Endothelial cell of umbilical vein (primary cell): ENCODE results near the gene DHDDS. TPM values are rescaled to one million over a fixed set of nuclear protein-coding genes. Genes with fewer than 3 reads are reported as not detected.

ENCODE experiments used
- BruUV-seq: library from RNA; stranded (reverse); fragments of 400-500 nt; replicated peaks from 2 replicates; lab custom pipeline; 2021; lab: Mats Ljungman, UMichigan
- CTCF ChIA-PET: fragments of 300-600, 350-600 bp; sonication (Branson Sonifier 250); formaldehyde crosslinking; loops from one replicate; lab custom pipeline; 2021; ENCODE audit warnings: antibody characterized with exemption, inconsistent platforms; lab: Charles Lee
- POLR2A ChIA-PET: fragments of 300-600, 350-600 bp; sonication (Branson Sonifier 250); formaldehyde crosslinking; loops from one replicate; lab custom pipeline; 2021; ENCODE audit warnings: antibody characterized with exemption, inconsistent platforms; lab: Charles Lee
- DNase-seq: peaks from one replicate; pipeline ENCODE4 v3.0.0-alpha.2; 2011; ENCODE audit warnings: low read depth, low spot score
- FAIRE-seq: peaks from 2 replicates; lab custom pipeline; 2011; peaks lifted over from hg19 to GRCh38; lab: Jason Lieb, UNC
- H2AFZ ChIP-seq: 2 replicates; pipeline ENCODE4 v1.6.0; 2012; ENCODE audit warnings: low read depth, low read length, control low read depth, inconsistent platforms
- H3K27ac ChIP-seq: 2 replicates; pipeline ENCODE4 v1.5.1; 2011; ENCODE audit warnings: low read depth, mild to moderate bottlenecking, control low read depth, low read length, moderate library complexity; ENCODE audit not compliant: insufficient read depth
- H3K27me3 ChIP-seq, 2 experiments: 2 replicates each; pipeline versions ENCODE4 v1.6.0 to v1.6.1; 2011; ENCODE audit warnings: low read length in 2 of 2, mixed read lengths in 1 of 2; ENCODE audit not compliant: control insufficient read depth in 2 of 2, insufficient read depth in 2 of 2
- H3K36me3 ChIP-seq, 2 experiments: 2 replicates in 1 of 2; 3 replicates in 1 of 2; pipeline ENCODE4 v1.5.1; 2011; ENCODE audit warnings: low read length in 2 of 2, mild to moderate bottlenecking in 1 of 2, moderate library complexity in 1 of 2; ENCODE audit not compliant: control insufficient read depth in 2 of 2, insufficient read depth in 2 of 2; ENCODE audit errors: extremely low read depth in 1 of 2
- H3K4me1 ChIP-seq: 3 replicates; pipeline ENCODE4 v1.5.1; 2011; ENCODE audit warnings: mild to moderate bottlenecking, low read length; ENCODE audit not compliant: control insufficient read depth, insufficient read depth; ENCODE audit errors: extremely low read depth
- H3K4me2 ChIP-seq: 2 replicates; pipeline ENCODE4 v1.6.1; 2011; ENCODE audit warnings: low read length, control low read depth, mixed read lengths; ENCODE audit not compliant: insufficient read depth
- H3K4me3 ChIP-seq, 3 experiments: fragments of 200-600 bp in 1 of 3; sonication (generic), shearing (Covaris generic) in 1 of 3; replicated peaks in 1 of 3; 2 replicates each; pipeline ENCODE4 v1.5.1; 2011 to 2016; ENCODE audit warnings: control low read depth in 3 of 3, low read length in 3 of 3, mild to moderate bottlenecking in 2 of 3, inconsistent platforms in 1 of 3, low read depth in 1 of 3, moderate library complexity in 1 of 3; ENCODE audit not compliant: insufficient read depth in 1 of 3
- H3K79me2 ChIP-seq: 2 replicates; pipeline ENCODE4 v1.6.0; 2012; ENCODE audit warnings: low read length, inconsistent platforms; ENCODE audit not compliant: control insufficient read depth, insufficient read depth
- H3K9ac ChIP-seq: replicated peaks from 2 replicates; pipeline ENCODE3; 2011; ENCODE audit warnings: low read length, control low read depth; ENCODE audit not compliant: insufficient read depth; ENCODE audit errors: extremely low read depth
- H3K9me1 ChIP-seq: replicated peaks from 3 replicates; pipeline ENCODE4 v1.6.0; 2011; ENCODE audit warnings: mild to moderate bottlenecking, low read length; ENCODE audit not compliant: control insufficient read depth, insufficient read depth; ENCODE audit errors: extremely low read depth
- H3K9me3 ChIP-seq: replicated peaks from 2 replicates; pipeline ENCODE4 v1.5.1; 2012; ENCODE audit warnings: low read length, inconsistent platforms; ENCODE audit not compliant: control insufficient read depth, insufficient read depth
- H4K20me1 ChIP-seq: replicated peaks from 2 replicates; pipeline ENCODE3; 2011; ENCODE audit warnings: mild to moderate bottlenecking, low read length; ENCODE audit not compliant: control insufficient read depth, insufficient read depth; ENCODE audit errors: extremely low read depth
- CTCF ChIP-seq, 2 donors: IDR thresholded peaks; 1 replicate in 1 of 2; 2 replicates in 1 of 2; pipeline ENCODE4 v1.5.1; 2011; ENCODE audit warnings: low read length in 2 of 2, mild to moderate bottlenecking in 2 of 2, moderate library complexity in 2 of 2, control low read depth in 1 of 2, inconsistent platforms in 1 of 2, low read depth in 1 of 2; ENCODE audit not compliant: insufficient read depth in 1 of 2; ENCODE audit errors: extremely low read depth in 1 of 2
- EZH2 ChIP-seq: IDR thresholded peaks from 2 replicates; pipeline ENCODE4 v1.6.1; 2012; ENCODE audit warnings: borderline replicate concordance, low read depth, mild to moderate bottlenecking, moderate library complexity, low read length, inconsistent platforms; ENCODE audit not compliant: severe bottlenecking
- FOS ChIP-seq: IDR thresholded peaks from 2 replicates; pipeline ENCODE4 v1.6.1; 2011; ENCODE audit warnings: mild to moderate bottlenecking, low read length, moderate library complexity, borderline replicate concordance; ENCODE audit not compliant: insufficient read depth
- JUN ChIP-seq: IDR thresholded peaks from 2 replicates; pipeline ENCODE4 v1.6.1; 2011; ENCODE audit warnings: borderline replicate concordance, low read depth; ENCODE audit not compliant: insufficient read length, insufficient read depth
- MYC ChIP-seq: IDR thresholded peaks from one replicate; pipeline ENCODE4 v1.6.1; 2011; ENCODE audit warnings: mild to moderate bottlenecking, low read depth, low read length
- POLR2A ChIP-seq: IDR thresholded peaks from 2 replicates; pipeline ENCODE4 v1.6.1; 2012; ENCODE audit warnings: low read depth, mild to moderate bottlenecking, control low read depth, low read length
- POLR2AphosphoS5 ChIP-seq: IDR thresholded peaks from 2 replicates; pipeline ENCODE4 v1.6.1; 2012; ENCODE audit warnings: low read depth, mild to moderate bottlenecking, control low read depth, low read length, moderate library complexity; ENCODE audit not compliant: insufficient read depth
- dilution Hi-C: fragments of 300-500 bp; cut with MboI; formaldehyde crosslinking; loops from one replicate; pipeline ENCODE4 v1.15.0; 2019; ENCODE audit warnings: low sequenced_read_pairs; ENCODE audit not compliant: extremely low pct_ligation_motif_present
- intact Hi-C: fragments of 100-400 bp; cut with micrococcal nuclease; formaldehyde crosslinking; loops from one replicate; pipeline ENCODE4 v1.10.0; 2022
- polyA plus RNA-seq, 4 experiments: library from polyadenylated mRNA; depleted of rRNA in 3 of 4; stranded (reverse) in 3 of 4; unstranded in 1 of 4; fragments of >200 nt; gene quantifications; 2 replicates each; pipeline versions ENCODE4 v1.2.1 to v1.2.3, GENCODE V29; 2011 to 2012; ENCODE audit warnings: missing spikeins in 1 of 4
- total RNA-seq: library from RNA; stranded (reverse); gene quantifications from 2 replicates; pipeline ENCODE4 v1.2.3, GENCODE V29; 2021

The DHDDS gene
- total and polyA plus RNA-seq, 2 donors (not counting 3 experiments of a cell fraction or from before 2014, with no cell fraction given): 51.3 to 70.7 TPM

- BruUV-seq: no TSS peak
- no peak overlapping the region for H2AFZ ChIP-seq
- dilution Hi-C loops (no loop called here), intact Hi-C loops (no loop called here)
- ChIA-PET CTCF (no interaction called here), POLR2A (no interaction called here)
- H3K9me1 ChIP-seq: no peaks in the 10 kb centered on the region
- TF ChIP-seq FOS (no peak), JUN (no peak), CTCF (IDR thresholded peaks at IDR 0.05; ENCODE audit: extremely low read depth in 1 of 2, insufficient read depth in 1 of 2, low read depth in 1 of 2, low read length in 2 of 2) (no peak), POLR2A (no peak)
- peaks cover 11 to 16% of the 10 kb centered on the region in 2 experiments for H3K36me3 ChIP-seq
- DNase-seq (no peak), FAIRE-seq (no peak)
- H3K27me3 ChIP-seq: no peaks in the 10 kb centered on the region
- no peak overlapping the region for H3K27ac ChIP-seq
- peaks cover 18% of the 10 kb centered on the region for H3K79me2 ChIP-seq
- H3K9ac ChIP-seq: no peak overlapping the region
- H3K9me3 ChIP-seq: no peaks in the 10 kb centered on the region
- H4K20me1 ChIP-seq: peaks cover 3% of the 10 kb centered on the region
- peaks cover 11% of the 10 kb centered on the region for H3K4me1 ChIP-seq
- no peak overlapping the region for H3K4me3 ChIP-seq
- no peak overlapping the region for H3K4me2 ChIP-seq
Observed at GRCh38 chr1:26475989-26476388, 43.9 kb downstream of the DHDDS start.

- intact Hi-C loops: no loop called here
- TF ChIP-seq POLR2AphosphoS5 (no peak), JUN (no peak), EZH2 (no peak), FOS (no peak), MYC (no peak), POLR2A (no peak)
- no TSS peak for BruUV-seq
- dilution Hi-C loops: no loop called here
- DNase-seq (no peak), FAIRE-seq (no peak)
- H3K36me3 ChIP-seq: peaks cover 11 to 16% of the 10 kb centered on the region in 2 experiments
- ChIA-PET POLR2A (no interaction called here), CTCF (no interaction called here)
- H3K4me1 ChIP-seq: peaks cover 11% of the 10 kb centered on the region
- peaks cover 18% of the 10 kb centered on the region for H3K79me2 ChIP-seq
- H4K20me1 ChIP-seq: peaks cover 3% of the 10 kb centered on the region
- H2AFZ ChIP-seq: no peak overlapping the region
- no peaks in the 10 kb centered on the region for H3K9me3 ChIP-seq
- no peaks in the 10 kb centered on the region for H3K9me1 ChIP-seq
- H3K4me3 ChIP-seq: no peak overlapping the region
- no peak overlapping the region for H3K27ac ChIP-seq
- H3K27me3 ChIP-seq: no peaks in the 10 kb centered on the region
- H3K4me2 ChIP-seq: no peak overlapping the region
- no peak overlapping the region for H3K9ac ChIP-seq
Observed at GRCh38 chr1:26476958-26477357, 44.8 kb downstream of the DHDDS start.
